Activated CD8-positive, alpha-beta T cell treated with anti-CD3 and anti-CD28 coated beads for 36 hours (primary cell): ENCODE results near the gene CRYZ. TPM values are rescaled to one million over a fixed set of nuclear protein-coding genes. Genes with fewer than 3 reads are reported as not detected.

ENCODE experiments used
- ATAC-seq: fragments of 200-7000 bp; cut with Tn5 transposase; one replicate; pipeline ENCODE4 v1.10.0; 2021; ENCODE audit warnings: mild to moderate bottlenecking, moderate library complexity
- CTCF ChIA-PET: fragments of 350-600 bp; sonication (Branson Sonifier 250); formaldehyde crosslinking; loops from one replicate; lab custom pipeline; 2021; ENCODE audit warnings: antibody characterized with exemption; lab: Charles Lee
- POLR2A ChIA-PET: fragments of 350-600 bp; sonication (Branson Sonifier 250); formaldehyde crosslinking; loops from one replicate; lab custom pipeline; 2021; ENCODE audit warnings: antibody characterized with exemption; lab: Charles Lee
- DNase-seq: peaks from one replicate; pipeline ENCODE4 v3.0.0-alpha.2; 2020
- H3K27ac Mint-ChIP-seq: one replicate; pipeline ENCODE4 v1.8.0; 2021; ENCODE audit warnings: mild to moderate bottlenecking, mixed read lengths
- H3K27me3 Mint-ChIP-seq: one replicate; pipeline ENCODE4 v1.8.0; 2021; ENCODE audit warnings: mixed read lengths
- H3K36me3 Mint-ChIP-seq: one replicate; pipeline ENCODE4 v1.8.0; 2021; ENCODE audit warnings: low read depth, mixed read lengths
- H3K4me1 Mint-ChIP-seq: one replicate; pipeline ENCODE4 v1.8.0; 2021; ENCODE audit warnings: low read depth, mixed read lengths
- H3K4me3 Mint-ChIP-seq: one replicate; pipeline ENCODE4 v1.8.0; 2021; ENCODE audit warnings: mild to moderate bottlenecking, moderate library complexity, mixed read lengths
- H3K9me3 Mint-ChIP-seq: one replicate; pipeline ENCODE4 v1.8.0; 2021; ENCODE audit warnings: mixed read lengths
- intact Hi-C: fragments of 100-400 bp; cut with micrococcal nuclease; formaldehyde crosslinking; loops from one replicate; pipeline ENCODE4 v1.10.0; 2022
- total RNA-seq, 2 experiments: library from RNA; stranded (reverse); gene quantifications; one replicate each; pipeline ENCODE4 v1.2.3, GENCODE V29; 2021
- TF ChIP-seq, protein P1 (sequence below): fragments of 200-600 bp; IDR thresholded peaks from one replicate; pipeline ENCODE4 v1.8.0; 2022; ENCODE audit warnings: antibody characterized with exemption, mild to moderate bottlenecking

The CRYZ gene
- total RNA-seq, 2 experiments from 2014 or later = 6.0 to 7.5 TPM

DNA sequence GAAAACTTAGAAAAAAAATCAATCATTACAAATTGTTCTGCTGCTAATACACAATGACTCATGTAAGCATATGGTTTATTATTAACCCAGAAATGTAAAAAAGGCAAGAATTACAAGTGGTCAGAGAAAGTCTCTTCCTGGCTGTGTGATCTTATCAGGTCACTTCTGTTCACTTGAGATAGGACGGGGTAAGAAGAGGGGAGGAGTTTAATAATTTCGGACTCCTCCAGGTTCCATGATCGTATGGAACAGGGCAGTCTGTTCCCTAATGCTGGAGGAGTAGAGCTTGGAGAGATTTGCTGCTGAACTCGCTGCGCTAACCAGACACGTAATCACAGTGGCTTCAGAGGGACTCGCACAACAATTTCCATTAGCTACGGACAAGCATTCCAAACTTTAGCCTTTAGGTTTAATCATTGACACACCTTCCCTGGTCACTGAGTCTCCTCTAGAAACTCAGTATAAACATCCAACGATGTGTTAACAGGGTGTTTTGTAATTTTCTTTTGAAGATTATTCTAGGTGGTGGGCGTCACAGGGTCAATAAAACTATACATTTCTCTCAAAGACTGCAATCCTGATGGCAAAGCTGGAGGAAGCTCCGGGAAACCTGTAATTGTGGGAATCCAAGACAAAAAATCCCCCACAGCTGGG lies 1.3 kb downstream of the CRYZ start:
- H3K27ac Mint-ChIP-seq = no peak overlapping the region
- intact Hi-C loops = loop anchor here (10.0 kb wide), 1 partner anchor 537 kb away; the partner anchor contains the start of genes FPGT and LRRIQ3
- CTCF ChIA-PET = interaction anchor here (2.8 kb wide), 1 partner anchor 8 kb away, joined by 15 read pairs; no protein-coding TSS in a partner anchor

DNA sequence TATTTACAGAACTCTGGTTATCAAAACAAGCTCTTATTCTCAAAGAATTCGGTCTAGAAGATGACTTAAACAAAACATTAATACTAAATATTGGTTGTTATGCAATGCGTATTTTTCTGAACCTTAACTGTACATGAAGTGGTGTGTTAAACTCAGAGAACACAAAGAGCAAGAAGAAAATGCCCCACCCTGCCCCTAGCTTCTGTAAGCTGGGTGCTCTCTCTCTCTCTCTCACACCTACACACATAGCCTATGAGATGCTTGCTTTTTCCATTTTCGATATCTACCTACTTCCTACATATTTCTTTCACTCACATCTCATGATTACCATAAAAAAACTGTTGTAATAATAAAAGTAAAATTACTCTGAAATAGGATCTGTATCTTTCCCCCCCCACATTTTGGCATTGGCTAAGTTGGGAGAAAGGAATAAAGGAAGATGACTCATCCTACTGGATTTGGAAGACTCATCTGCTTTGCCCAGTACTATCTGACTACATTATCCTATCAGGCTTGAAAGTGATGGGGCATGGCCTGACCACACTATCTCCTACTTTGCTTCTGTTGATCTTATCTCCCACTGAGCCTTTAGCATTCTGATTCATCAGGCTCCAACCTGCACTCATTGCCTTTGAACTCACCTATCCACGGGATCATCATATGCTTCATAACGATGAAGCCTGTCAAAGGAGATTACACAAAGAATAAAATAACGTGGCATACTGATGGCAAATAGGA lies 2.9 kb downstream of the CRYZ start:
- no peaks in the 10 kb centered on the region for H3K27me3 Mint-ChIP-seq
- H3K4me1 Mint-ChIP-seq = peaks cover 33% of the 10 kb centered on the region
- ATAC-seq (no peak), DNase-seq (no peak)
- TF ChIP-seq, protein P1, sequence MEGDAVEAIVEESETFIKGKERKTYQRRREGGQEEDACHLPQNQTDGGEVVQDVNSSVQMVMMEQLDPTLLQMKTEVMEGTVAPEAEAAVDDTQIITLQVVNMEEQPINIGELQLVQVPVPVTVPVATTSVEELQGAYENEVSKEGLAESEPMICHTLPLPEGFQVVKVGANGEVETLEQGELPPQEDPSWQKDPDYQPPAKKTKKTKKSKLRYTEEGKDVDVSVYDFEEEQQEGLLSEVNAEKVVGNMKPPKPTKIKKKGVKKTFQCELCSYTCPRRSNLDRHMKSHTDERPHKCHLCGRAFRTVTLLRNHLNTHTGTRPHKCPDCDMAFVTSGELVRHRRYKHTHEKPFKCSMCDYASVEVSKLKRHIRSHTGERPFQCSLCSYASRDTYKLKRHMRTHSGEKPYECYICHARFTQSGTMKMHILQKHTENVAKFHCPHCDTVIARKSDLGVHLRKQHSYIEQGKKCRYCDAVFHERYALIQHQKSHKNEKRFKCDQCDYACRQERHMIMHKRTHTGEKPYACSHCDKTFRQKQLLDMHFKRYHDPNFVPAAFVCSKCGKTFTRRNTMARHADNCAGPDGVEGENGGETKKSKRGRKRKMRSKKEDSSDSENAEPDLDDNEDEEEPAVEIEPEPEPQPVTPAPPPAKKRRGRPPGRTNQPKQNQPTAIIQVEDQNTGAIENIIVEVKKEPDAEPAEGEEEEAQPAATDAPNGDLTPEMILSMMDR = no peak
- H3K27ac Mint-ChIP-seq = no peak overlapping the region
- CTCF ChIA-PET = interaction anchor here (0.9 kb wide), 1 partner anchor 39 kb away, joined by 3 read pairs; no protein-coding TSS in a partner anchor
- intact Hi-C loops = loop anchor here (10.0 kb wide), 1 partner anchor 535 kb away; the partner anchor contains the start of genes FPGT and LRRIQ3
- H3K4me3 Mint-ChIP-seq = no peak overlapping the region
- H3K36me3 Mint-ChIP-seq = peaks cover 23% of the 10 kb centered on the region
- POLR2A ChIA-PET = no interaction called here
- peaks cover 13% of the 10 kb centered on the region for H3K9me3 Mint-ChIP-seq

More for the DNA sequence above, 1.3 kb downstream of the CRYZ start:
- Mint-ChIP-seq H3K27me3 (no peaks in the 10 kb centered on the region), H3K4me1 (peaks cover 39% of the 10 kb centered on the region), H3K36me3 (peaks cover 19% of the 10 kb centered on the region), H3K4me3 (no peak overlapping the region), H3K9me3 (peaks cover 4% of the 10 kb centered on the region)
- TF ChIP-seq, protein P1 = no peak
- ATAC-seq (no peak), DNase-seq (no peak)
- POLR2A ChIA-PET = interaction anchor here (2.4 kb wide), 1 partner anchor 9 kb away, joined by 7 read pairs; no protein-coding TSS in a partner anchor

DNA sequence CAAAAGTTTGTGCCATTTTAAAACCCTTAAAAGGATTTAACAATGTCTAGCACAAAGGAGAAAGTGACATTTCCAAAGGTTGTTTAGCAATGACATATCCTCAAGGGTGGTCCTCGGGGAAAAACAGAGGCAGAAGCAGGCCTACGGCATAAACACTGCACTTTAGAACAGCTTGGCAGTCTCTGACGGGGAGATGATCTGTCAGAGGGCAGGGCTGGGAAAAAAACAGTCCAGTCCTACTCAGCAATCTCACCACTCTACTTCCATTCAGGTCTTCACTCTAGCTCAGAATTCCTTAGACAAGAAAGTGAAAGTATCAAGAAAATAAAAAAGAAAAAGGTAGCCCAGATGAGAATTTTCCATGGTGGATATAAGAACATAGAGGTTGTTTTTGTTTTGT lies 4.1 kb downstream of the CRYZ start:
- ChIA-PET POLR2A (no interaction called here), CTCF (interaction anchor here (0.9 kb wide), 1 partner anchor 38 kb away, joined by 3 read pairs; no protein-coding TSS in a partner anchor)
- Mint-ChIP-seq H3K27me3 (no peaks in the 10 kb centered on the region), H3K9me3 (peaks cover 13% of the 10 kb centered on the region), H3K36me3 (peaks cover 25% of the 10 kb centered on the region), H3K27ac (no peak overlapping the region), H3K4me1 (peaks cover 25% of the 10 kb centered on the region), H3K4me3 (no peak overlapping the region)
- intact Hi-C loops = no loop called here
- ATAC-seq (no peak), DNase-seq (no peak)
- TF ChIP-seq, protein P1 = no peak

DNA sequence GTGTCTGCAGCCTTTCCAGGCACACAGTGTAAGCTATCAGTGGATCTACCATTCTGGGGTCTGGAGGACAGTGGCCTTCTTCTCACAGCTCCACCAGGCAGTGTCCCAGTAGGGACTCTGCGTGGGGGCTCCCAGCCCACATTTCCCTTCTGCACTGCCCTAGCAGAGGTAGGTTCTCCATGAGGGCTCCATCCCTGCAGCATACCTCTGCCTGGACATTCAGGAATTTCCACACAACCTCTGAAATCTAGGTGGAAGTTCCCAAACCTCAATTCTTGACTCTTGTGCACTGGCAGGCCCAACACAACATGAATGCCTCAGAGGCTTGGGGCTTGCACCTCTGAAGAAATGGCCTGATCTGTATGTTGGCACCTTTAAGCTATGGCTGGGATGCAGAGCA lies 6.8 kb downstream of the CRYZ start:
- ChIA-PET CTCF (no interaction called here), POLR2A (no interaction called here)
- intact Hi-C loops = no loop called here
- Mint-ChIP-seq H3K4me3 (no peak overlapping the region), H3K27ac (no peak overlapping the region), H3K36me3 (peaks cover 32% of the 10 kb centered on the region), H3K9me3 (peaks cover 13% of the 10 kb centered on the region), H3K27me3 (no peaks in the 10 kb centered on the region), H3K4me1 (peaks cover 18% of the 10 kb centered on the region)
- ATAC-seq = no peak
- no peak for DNase-seq
- TF ChIP-seq, protein P1 = no peak

DNA sequence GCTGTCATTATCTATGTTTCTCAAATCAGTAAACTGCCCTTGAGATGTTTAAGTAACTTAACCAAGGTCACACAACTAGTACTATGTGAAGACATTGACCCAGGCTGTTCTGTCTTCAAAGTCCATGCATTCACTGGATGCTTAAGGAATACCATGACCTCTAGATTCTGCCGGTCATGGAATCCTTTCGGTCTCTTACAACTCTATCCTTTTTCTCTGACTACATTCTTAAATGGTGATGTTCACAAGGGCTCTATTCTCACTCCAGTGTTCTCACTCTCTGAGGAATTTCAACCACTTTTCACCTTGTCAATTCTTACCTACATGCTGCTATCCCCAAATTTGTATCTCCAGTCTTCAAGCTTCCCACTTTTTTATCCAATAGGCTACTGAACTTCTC lies 15.2 kb downstream of the CRYZ start:
- ChIA-PET POLR2A (no interaction called here), CTCF (no interaction called here)
- ATAC-seq (no peak), DNase-seq (no peak)
- Mint-ChIP-seq H3K9me3 (no peaks in the 10 kb centered on the region), H3K4me1 (no peaks in the 10 kb centered on the region), H3K36me3 (peaks cover 7% of the 10 kb centered on the region), H3K27me3 (no peaks in the 10 kb centered on the region), H3K4me3 (no peak overlapping the region), H3K27ac (no peak overlapping the region)
- intact Hi-C loops = no loop called here
- TF ChIP-seq, protein P1 = no peak
